Activated CD8-positive, alpha-beta memory T cell treated with anti-CD3 and anti-CD28 coated beads, Interleukin-2, amount 50 U/mL, for 4 hours (primary cell): ENCODE results near the gene WDCP.
"Not testable (repeated sequence)": the region's sequence is repeated elsewhere in the genome, so short reads cannot be mapped to it uniquely, and the experiment has no call there.

Experiments
- DNase-seq: peaks from one replicate; pipeline ENCODE4 v3.0.0-alpha.2; 2020

Gene WDCP

GRCh38 chr2:24021122-24021998 is 25.8 kb downstream of the WDCP start:
- DNase-seq = no peak

- no peak for DNase-seq
These were observed 26.9 kb downstream of the WDCP start for GRCh38 chr2:24020244-24020643.

DNA sequence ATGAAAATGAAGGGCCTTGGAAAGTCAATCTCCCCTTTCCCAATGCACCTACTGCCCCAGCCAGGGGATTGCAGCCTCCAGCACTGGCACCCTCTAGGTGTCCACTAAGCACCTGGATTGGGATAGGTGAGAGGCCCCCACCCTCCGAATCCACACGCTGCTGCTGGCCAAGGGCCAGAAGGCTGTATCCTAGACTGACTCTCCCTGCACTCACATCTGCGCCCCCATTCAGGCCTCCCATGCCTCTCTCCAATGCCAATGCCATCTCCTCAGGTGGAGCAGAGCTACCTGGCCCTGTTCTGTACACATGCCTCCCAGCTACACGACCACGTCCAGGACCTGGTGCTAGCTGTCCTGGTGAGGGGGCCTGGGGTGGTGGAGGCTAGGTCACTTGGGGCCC is 27.5 kb downstream of the WDCP start:
- no peak for DNase-seq

GRCh38 chr2:24018241-24018640 is 28.9 kb downstream of the WDCP start:
- no peak for DNase-seq

DNA sequence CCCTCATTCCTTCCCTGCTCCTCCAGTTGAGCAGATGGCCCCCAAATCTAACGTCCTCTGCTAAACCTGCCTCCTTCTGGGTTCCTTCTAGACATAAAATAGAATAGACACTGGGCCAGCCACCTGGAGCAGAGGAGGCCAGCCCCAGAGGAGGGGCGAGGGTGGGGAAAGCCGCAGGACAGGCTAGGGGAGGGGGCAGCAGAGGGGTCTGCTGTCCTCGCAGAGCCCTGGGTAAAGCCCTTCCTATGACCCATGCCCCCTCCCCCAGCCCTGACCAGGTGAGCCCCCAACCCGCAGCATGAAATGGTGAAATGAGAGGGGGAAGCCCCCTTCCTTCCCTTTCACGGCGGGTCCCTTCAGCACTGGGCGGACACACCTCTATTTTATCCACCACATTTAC is 29.5 kb downstream of the WDCP start:
- no peak for DNase-seq

- DNase-seq = no peak
These were observed 30.1 kb downstream of the WDCP start for GRCh38 chr2:24016853-24017703.

DNA sequence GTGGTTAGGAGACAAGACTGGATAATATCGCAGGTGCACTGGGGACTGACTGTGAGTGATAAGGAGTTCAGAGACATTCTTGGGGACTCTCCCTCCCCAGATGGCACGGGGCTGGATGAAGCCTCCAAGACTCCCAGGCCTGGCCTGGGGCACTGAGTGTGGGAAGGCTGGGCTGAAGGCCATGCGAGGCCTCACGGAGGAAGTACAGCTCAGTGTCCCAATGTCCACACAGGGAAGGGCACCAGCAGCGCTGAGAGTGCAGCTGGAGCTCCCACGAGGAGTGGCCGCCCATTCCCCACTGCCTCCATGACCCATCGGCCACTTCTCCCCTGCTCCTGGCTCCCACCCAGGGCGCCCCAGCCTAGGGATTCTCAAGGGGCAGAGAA is 30.8 kb downstream of the WDCP start:
- DNase-seq = no peak

DNA sequence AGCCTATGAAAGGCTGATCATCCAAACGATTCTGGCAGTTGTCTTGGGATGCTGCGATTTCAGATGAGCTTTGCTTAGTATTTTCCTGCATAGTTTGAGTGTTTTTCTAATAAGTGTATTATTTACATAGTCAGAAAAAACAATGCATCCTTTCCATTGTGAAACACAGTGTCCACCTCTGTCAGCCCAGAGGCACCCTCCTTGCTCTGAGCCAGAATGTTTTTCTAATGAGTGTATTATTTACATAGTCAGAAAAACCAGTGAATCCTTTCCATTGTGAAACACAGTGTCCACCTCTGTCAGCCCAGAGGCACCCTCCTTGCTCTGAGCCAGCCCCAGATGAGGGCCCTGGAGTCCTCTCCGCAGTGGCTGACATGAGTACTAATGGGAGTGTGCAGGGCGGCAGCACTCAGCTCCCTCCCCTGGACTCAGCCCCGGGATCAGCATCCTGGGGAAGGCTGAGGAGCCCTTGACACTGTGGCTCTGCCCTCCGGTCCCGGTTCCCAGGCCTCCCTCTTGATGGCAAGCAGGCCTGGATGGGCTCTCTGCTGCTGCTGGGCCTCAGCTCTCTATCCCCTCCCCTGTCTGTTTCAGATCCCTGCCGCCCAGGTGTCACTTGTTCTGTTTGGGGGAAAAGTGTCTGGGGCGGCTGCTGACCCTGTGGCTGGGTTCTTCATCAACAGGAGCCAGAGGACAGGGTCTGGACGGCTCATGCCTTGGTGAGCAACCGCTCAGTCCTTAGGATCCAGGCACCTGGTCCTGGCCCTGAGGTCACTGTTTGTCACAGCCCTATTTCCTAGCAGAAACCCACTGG is 31.4 kb downstream of the WDCP start:
- DNase-seq = no peak

GRCh38 chr2:24014902-24015301 is 32.3 kb downstream of the WDCP start:
- not testable (repeated sequence) for DNase-seq

- DNase-seq = no peak
These were observed 34.5 kb downstream of the WDCP start for GRCh38 chr2:24012521-24013188.

GRCh38 chr2:24011250-24012104 is 35.7 kb downstream of the WDCP start:
- no peak for DNase-seq

DNA sequence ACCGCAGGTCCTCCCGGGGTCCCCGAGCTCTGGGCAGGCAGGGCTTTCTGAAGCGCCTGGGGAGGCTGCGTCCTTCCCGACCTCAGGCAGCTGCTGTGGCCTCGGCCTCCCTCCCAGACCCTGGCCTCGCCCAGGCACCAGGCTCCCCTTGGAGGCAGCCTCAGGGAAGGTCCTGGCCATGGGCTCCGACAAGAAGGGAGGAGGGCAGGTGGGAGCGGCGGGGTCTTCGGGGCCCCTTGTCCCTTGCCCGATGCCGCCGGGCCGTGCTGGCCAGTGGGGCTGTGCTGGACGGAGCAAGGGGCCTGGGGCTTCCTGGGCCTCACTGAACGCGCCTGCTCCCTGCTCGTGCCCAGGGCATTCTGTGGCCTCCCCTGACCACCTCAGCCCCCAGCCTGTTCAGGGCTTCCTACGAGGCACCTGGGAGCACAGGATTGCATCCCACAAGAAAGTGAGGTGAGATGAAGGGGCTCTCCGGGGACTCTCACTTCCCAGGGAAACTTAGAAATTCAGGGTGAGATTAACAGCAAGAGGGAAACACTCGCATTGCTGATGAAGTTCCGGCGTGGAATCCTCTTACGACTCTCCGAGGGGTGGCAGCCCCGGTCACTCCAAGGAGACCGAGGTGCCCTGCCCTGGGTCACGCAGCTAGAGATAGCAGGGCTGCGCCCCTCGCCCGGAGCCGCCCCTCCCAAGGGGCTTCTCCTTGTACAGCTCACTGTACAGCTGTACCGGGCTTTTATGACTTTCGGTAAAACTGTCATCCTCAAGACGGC is 36.5 kb downstream of the WDCP start:
- DNase-seq = no peak

- no peak for DNase-seq
These were observed 37.3 kb downstream of the WDCP start, which contains the start of gene MFSD2B for GRCh38 chr2:24009680-24010476. MFSD2B (plus strand) TSS chr2:24010085; CDS start chr2:24010097, 12 bp downstream.

DNA sequence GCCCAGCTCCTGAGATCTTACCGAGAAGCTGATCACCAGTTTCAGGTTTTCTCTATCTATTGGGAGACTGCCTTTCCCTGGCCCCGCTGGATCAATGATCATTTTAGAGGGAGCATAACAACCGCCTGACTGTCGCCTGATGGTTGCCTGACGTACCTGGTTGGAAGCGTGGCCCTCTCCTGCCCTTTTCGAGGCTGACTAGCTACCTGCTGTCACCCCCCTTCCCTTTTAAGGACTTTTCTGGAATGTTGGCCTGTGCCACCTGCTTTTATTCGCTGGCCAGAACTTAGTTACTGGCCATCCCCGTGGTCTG is 37.9 kb downstream of the WDCP start:
- no peak for DNase-seq

DNA sequence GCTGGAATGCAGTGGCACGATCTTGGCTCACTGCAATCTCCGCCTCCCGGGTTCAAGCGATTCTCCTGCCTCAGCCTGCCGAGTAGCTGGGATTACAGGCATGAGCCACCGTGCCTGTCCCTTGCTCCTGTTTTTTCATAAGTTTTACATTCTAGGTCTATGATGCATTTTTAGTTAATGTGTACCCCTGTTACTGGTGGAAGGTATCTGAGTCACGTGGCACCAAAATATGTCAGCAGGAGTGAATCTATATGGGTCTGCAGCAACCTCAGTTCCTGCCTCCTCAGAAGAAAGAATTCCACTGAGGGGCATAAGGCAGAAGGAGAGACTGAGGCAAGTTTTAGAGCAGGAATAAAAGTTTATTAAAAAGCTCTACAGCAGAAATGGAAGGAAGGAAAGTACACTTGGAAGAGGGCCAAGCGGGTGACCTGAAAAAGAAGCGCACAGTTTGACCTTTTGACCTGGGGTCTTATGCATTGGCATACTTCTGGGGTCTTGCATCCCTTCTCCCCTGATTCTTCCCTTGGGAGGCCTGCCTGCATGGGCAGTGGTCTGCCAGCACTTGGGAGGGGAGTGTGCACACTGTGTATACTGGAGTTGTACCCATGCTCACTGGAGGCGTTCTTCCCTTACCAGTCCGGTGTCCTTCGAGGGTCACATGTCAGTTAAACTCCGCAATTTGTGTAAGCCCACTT is 38.4 kb downstream of the WDCP start:
- no peak for DNase-seq

- no peak for DNase-seq
These were observed 39.5 kb downstream of the WDCP start for GRCh38 chr2:24007693-24008092.

GRCh38 chr2:23994567-23994966 is 52.6 kb downstream of the WDCP start:
- no peak for DNase-seq

GRCh38 chr2:23993736-23994269 is 53.4 kb downstream of the WDCP start:
- DNase-seq = no peak

DNA sequence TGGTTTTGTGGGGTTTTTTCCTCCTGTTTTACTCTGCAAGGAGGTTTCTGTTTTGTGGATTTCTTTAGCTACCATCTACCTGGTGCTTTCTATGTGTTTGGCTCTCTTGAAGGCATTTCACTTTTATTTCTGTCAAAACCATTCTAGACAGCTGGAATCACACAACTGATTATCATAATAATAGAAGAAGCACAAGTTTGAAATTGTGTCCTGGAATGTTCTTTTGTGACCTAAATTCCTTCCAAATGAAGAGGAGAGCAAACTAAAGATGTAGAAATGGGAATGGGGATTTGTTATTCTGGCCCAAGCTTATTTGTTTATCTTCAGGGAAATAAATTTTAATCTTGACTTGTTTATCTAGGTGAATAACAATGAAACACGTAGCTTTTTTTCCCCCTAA is 54.3 kb downstream of the WDCP start:
- no peak for DNase-seq
